Activated CD8-positive, alpha-beta memory T cell treated with anti-CD3 and anti-CD28 coated beads, Interleukin-2, amount 10 ng/mL, durations not matched to agents 7 days and 5 days (primary cell): ENCODE measurements around the gene CACNA1C. TPM values are rescaled to one million over a fixed set of nuclear protein-coding genes. Genes with fewer than 3 reads are reported as not detected.

ENCODE experiments used
- ATAC-seq: fragments of 150-1000 bp; cut with Tn5 transposase; one replicate; pipeline ENCODE4 v1.10.0; 2021; ENCODE audit warnings: moderate library complexity
- CTCF ChIA-PET: fragments of 350-600 bp; sonication (Branson Sonifier 250); formaldehyde crosslinking; loops from one replicate; lab custom pipeline; 2021; ENCODE audit warnings: antibody characterized with exemption; lab: Charles Lee
- DNase-seq: peaks from one replicate; pipeline ENCODE4 v3.0.0-alpha.2; 2020
- H3K27ac Mint-ChIP-seq: one replicate; pipeline ENCODE4 v1.8.0; 2021; ENCODE audit warnings: mild to moderate bottlenecking, mixed read lengths
- H3K27me3 Mint-ChIP-seq: one replicate; pipeline ENCODE4 v1.8.0; 2021; ENCODE audit warnings: mixed read lengths
- H3K36me3 Mint-ChIP-seq: one replicate; pipeline ENCODE4 v1.8.0; 2021; ENCODE audit warnings: mild to moderate bottlenecking, mixed read lengths
- H3K4me1 Mint-ChIP-seq: one replicate; pipeline ENCODE4 v1.8.0; 2021; ENCODE audit warnings: mixed read lengths
- H3K4me3 Mint-ChIP-seq: one replicate; pipeline ENCODE4 v1.8.0; 2021; ENCODE audit warnings: mild to moderate bottlenecking, moderate library complexity, mixed read lengths
- H3K9me3 Mint-ChIP-seq: one replicate; pipeline ENCODE4 v1.8.0; 2022; ENCODE audit warnings: low read depth, mixed read lengths
- total RNA-seq, 2 experiments: library from RNA; stranded (reverse); gene quantifications; one replicate each; pipeline ENCODE4 v1.2.3, GENCODE V29; 2021

The CACNA1C gene
- total RNA-seq, 2 experiments from 2014 or later: 0.14 to 0.26 TPM

DNA sequence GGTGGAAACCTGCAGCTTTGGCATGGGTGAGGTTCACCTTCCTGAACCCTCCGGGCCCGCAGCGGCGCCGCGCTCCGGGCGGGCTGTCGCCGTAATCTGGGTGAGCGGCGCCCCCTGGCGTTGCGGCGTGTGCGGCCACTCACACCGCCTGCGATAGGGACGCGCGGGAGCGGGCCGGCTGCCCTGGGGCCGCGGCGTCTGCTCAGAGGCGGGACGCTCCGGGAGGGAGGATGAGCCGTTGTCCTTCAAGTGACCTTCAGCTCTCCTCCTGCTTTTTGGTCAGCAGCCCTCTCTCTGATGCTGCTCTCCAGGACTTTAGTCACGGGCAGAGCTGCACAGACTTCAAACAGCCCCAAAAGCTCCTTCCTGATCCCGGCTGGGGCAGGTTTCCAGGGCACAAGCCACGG is 530.3 kb downstream of the CACNA1C start:
- CTCF ChIA-PET: interaction anchor here (0.7 to 2.1 kb wide), 27 partner anchors 8 to 936 kb away, joined by 3 to 7 read pairs (median 3); no protein-coding TSS in a partner anchor
- Mint-ChIP-seq H3K9me3 (no peaks in the 10 kb centered on the region), H3K4me1 (peaks cover 1% of the 10 kb centered on the region), H3K27ac (no peak overlapping the region), H3K27me3 (peaks cover 50% of the 10 kb centered on the region), H3K4me3 (no peak overlapping the region), H3K36me3 (no peaks in the 10 kb centered on the region)
- DNase-seq: peak; percentile 64
- ATAC-seq: peak; percentile 92

- no peak for ATAC-seq
- no peak overlapping the region for H3K27ac Mint-ChIP-seq
- no peaks in the 10 kb centered on the region for H3K9me3 Mint-ChIP-seq
- H3K36me3 Mint-ChIP-seq: no peaks in the 10 kb centered on the region
- CTCF ChIA-PET: interaction anchor here (0.7 to 2.1 kb wide), 19 partner anchors 9 to 603 kb away, joined by 3 to 7 read pairs (median 3); no protein-coding TSS in a partner anchor
- peaks cover 1% of the 10 kb centered on the region for H3K4me1 Mint-ChIP-seq
- DNase-seq: no peak
- H3K4me3 Mint-ChIP-seq: no peak overlapping the region
- H3K27me3 Mint-ChIP-seq: peaks cover 53% of the 10 kb centered on the region
Observed at GRCh38 chr12:2583642-2584401, 531.0 kb downstream of the CACNA1C start.

- peaks cover 1% of the 10 kb centered on the region for H3K4me1 Mint-ChIP-seq
- CTCF ChIA-PET: interaction anchor here (1.9 kb wide), 1 partner anchor 197 kb away, joined by 4 read pairs; no protein-coding TSS in a partner anchor
- ATAC-seq: no peak
- H3K27ac Mint-ChIP-seq: no peak overlapping the region
- no peak overlapping the region for H3K4me3 Mint-ChIP-seq
- H3K36me3 Mint-ChIP-seq: no peaks in the 10 kb centered on the region
- H3K9me3 Mint-ChIP-seq: no peaks in the 10 kb centered on the region
- H3K27me3 Mint-ChIP-seq: peaks cover 55% of the 10 kb centered on the region
- no peak for DNase-seq
Observed at GRCh38 chr12:2586156-2587038, 533.6 kb downstream of the CACNA1C start.

GRCh38 chr12:2588345-2588744 is 535.6 kb downstream of the CACNA1C start:
- no peaks in the 10 kb centered on the region for H3K4me1 Mint-ChIP-seq
- no peak overlapping the region for H3K27ac Mint-ChIP-seq
- H3K27me3 Mint-ChIP-seq: peaks cover 41% of the 10 kb centered on the region

DNA sequence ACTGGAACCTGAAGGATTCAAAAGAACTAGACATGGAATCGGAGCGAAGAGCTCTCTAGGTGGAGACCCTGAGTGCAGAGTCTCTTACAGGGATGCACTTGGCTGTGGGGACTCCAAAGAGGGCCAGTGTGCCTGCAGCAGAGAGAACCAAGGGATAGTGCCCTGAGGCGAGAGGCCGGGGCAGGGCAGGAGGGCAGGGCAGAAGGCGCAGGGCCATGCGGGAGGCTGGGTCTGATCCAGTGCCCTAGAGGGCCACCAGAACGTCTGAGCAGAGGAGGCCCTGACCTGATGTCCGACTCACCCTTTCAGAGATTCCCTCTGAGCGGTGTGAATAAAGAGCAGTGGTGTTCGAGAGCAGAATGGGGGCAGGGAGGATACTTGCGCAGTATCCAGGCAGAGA is 536.6 kb downstream of the CACNA1C start:
- Mint-ChIP-seq H3K27me3 (peaks cover 33% of the 10 kb centered on the region), H3K36me3 (no peaks in the 10 kb centered on the region), H3K27ac (no peak overlapping the region), H3K4me1 (no peaks in the 10 kb centered on the region), H3K9me3 (peaks cover 3% of the 10 kb centered on the region), H3K4me3 (no peak overlapping the region)
- ATAC-seq (no peak), DNase-seq (no peak)
- CTCF ChIA-PET: no interaction called here

More at GRCh38 chr12:2588345-2588744, 535.6 kb downstream of the CACNA1C start:
- DNase-seq (no peak), ATAC-seq (no peak)
- Mint-ChIP-seq H3K4me3 (no peak overlapping the region), H3K36me3 (no peaks in the 10 kb centered on the region), H3K9me3 (no peaks in the 10 kb centered on the region)
- CTCF ChIA-PET: no interaction called here

- no peak for ATAC-seq
Observed at GRCh38 chr12:2593045-2593444, 540.3 kb downstream of the CACNA1C start.

GRCh38 chr12:2596441-2596840 is 543.7 kb downstream of the CACNA1C start:
- Mint-ChIP-seq H3K27ac (no peak overlapping the region), H3K9me3 (peaks cover 6% of the 10 kb centered on the region), H3K27me3 (peaks cover 12% of the 10 kb centered on the region), H3K4me1 (no peaks in the 10 kb centered on the region), H3K4me3 (no peak overlapping the region), H3K36me3 (no peaks in the 10 kb centered on the region)
- CTCF ChIA-PET: interaction anchor here (0.6 kb wide), 1 partner anchor 202 kb away, joined by 3 read pairs; no protein-coding TSS in a partner anchor
- ATAC-seq: no peak
- no peak for DNase-seq

More at GRCh38 chr12:2593045-2593444, 540.3 kb downstream of the CACNA1C start:
- DNase-seq: no peak
- peaks cover 21% of the 10 kb centered on the region for H3K27me3 Mint-ChIP-seq
- H3K9me3 Mint-ChIP-seq: peaks cover 6% of the 10 kb centered on the region
- H3K4me3 Mint-ChIP-seq: no peak overlapping the region
- no peaks in the 10 kb centered on the region for H3K4me1 Mint-ChIP-seq
- H3K36me3 Mint-ChIP-seq: no peaks in the 10 kb centered on the region
- CTCF ChIA-PET: no interaction called here
- H3K27ac Mint-ChIP-seq: no peak overlapping the region

DNA sequence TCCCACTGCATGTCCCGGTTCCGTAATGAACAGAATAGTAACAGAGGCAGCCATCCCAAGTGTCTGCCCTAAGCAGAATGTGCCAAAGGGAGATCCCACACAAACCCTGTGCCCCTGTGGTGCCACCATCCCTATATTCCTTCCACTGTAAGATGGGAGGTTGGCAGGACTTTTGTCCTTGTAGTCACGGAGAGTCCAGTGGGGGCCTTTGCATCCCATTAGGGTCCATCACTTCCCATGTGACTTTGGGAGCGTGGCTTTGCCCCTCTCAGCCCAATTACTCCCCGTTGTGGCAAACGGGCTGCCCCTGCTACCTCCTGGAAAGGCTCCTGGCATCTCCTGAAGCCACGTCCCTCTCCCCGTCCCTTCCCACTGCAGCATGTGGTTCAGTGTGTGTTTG is 552.5 kb downstream of the CACNA1C start:
- CTCF ChIA-PET: no interaction called here
- Mint-ChIP-seq H3K4me3 (no peak overlapping the region), H3K36me3 (no peaks in the 10 kb centered on the region), H3K9me3 (no peaks in the 10 kb centered on the region), H3K27me3 (peaks cover 23% of the 10 kb centered on the region), H3K27ac (no peak overlapping the region), H3K4me1 (peaks cover 5% of the 10 kb centered on the region)
- DNase-seq: no peak
- ATAC-seq: no peak

DNA sequence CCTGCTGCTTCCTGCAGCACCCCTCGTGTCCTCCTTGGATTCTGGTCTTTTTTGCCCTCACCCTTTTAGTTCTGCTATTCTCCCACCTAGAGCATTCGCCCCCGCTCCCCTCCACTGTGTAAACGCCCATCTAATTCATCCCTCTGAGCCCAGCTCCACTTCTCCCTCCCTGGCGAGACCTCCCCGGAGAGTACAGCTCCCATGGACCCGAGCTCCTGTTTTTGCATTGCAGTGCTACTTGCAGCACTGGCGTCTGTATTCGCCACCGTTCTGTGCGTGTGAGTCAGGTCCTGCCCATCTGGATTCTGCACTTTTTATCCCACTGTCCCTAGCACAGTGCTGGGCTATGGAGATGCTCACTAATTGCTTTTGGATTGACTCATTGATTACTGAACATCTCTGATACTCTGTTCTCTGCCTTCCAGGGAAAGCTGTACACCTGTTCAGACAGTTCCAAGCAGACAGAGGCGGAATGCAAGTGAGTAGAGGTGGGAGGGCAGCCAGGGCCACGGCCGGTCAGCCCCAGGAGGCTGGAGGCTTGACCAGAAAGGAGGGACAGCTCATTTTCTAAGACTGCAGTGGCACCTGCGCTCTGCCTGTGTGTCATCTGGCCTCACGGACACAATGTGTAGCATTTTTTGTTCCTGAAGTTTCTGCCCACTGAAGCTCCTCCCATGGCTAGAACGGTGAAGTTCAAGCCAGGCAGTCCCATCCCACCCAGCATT is 553.6 kb downstream of the CACNA1C start:
- no peak for ATAC-seq
- H3K4me3 Mint-ChIP-seq: no peak overlapping the region
- no peaks in the 10 kb centered on the region for H3K36me3 Mint-ChIP-seq
- no peak overlapping the region for H3K27ac Mint-ChIP-seq
- CTCF ChIA-PET: no interaction called here
- peaks cover 5% of the 10 kb centered on the region for H3K4me1 Mint-ChIP-seq
- peaks cover 24% of the 10 kb centered on the region for H3K27me3 Mint-ChIP-seq
- no peak for DNase-seq
- H3K9me3 Mint-ChIP-seq: no peaks in the 10 kb centered on the region

GRCh38 chr12:2607881-2608607 is 555.3 kb downstream of the CACNA1C start:
- peaks cover 6% of the 10 kb centered on the region for H3K4me1 Mint-ChIP-seq
- no peaks in the 10 kb centered on the region for H3K36me3 Mint-ChIP-seq
- no peak overlapping the region for H3K27ac Mint-ChIP-seq
- H3K27me3 Mint-ChIP-seq: peaks cover 35% of the 10 kb centered on the region
- H3K4me3 Mint-ChIP-seq: no peak overlapping the region
- H3K9me3 Mint-ChIP-seq: no peaks in the 10 kb centered on the region
- CTCF ChIA-PET: no interaction called here
- ATAC-seq (no peak), DNase-seq (no peak)

- no peak overlapping the region for H3K4me3 Mint-ChIP-seq
- no peak overlapping the region for H3K27ac Mint-ChIP-seq
- H3K36me3 Mint-ChIP-seq: no peaks in the 10 kb centered on the region
- H3K27me3 Mint-ChIP-seq: peaks cover 38% of the 10 kb centered on the region
- CTCF ChIA-PET: no interaction called here
- DNase-seq: no peak
- ATAC-seq: no peak
- H3K4me1 Mint-ChIP-seq: peaks cover 11% of the 10 kb centered on the region
- H3K9me3 Mint-ChIP-seq: no peaks in the 10 kb centered on the region
Observed at GRCh38 chr12:2608608-2608945, 555.8 kb downstream of the CACNA1C start.

GRCh38 chr12:2609020-2609419 is 556.2 kb downstream of the CACNA1C start:
- Mint-ChIP-seq H3K4me3 (no peak overlapping the region), H3K4me1 (peaks cover 15% of the 10 kb centered on the region), H3K27ac (no peak overlapping the region), H3K27me3 (peaks cover 40% of the 10 kb centered on the region), H3K36me3 (no peaks in the 10 kb centered on the region), H3K9me3 (no peaks in the 10 kb centered on the region)
- CTCF ChIA-PET: no interaction called here
- DNase-seq (no peak), ATAC-seq (no peak)
